ENCODE measurements around the gene ENPP3.
"Not testable (repeated sequence)": the region's sequence is repeated elsewhere in the genome, so short reads cannot be mapped to it uniquely, and the experiment has no call there.

ENPP3 gene

DNA sequence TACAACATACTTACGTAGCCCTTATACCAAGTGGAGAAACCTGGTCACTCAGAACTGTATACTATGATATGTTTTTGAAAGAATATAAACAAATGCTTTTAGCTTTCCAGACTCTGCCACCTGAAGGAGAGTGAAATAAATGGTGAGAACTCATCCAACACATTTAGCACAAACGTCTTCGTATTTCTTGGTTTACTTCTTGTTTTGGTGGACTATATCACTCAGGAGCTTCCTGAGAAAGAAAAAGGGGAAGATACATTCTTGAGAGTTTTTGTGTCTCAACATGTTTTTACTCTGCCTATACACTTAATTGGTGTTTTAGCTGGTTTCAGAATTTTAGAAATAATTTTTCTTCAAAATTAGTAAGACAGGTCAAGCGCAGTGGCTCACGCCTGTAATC, 93.2 kb downstream of the ENPP3 start:
- in situ Hi-C loops (cut with MboI; ENCODE audit: low sequenced_read_pairs), result no loop called here

DNA sequence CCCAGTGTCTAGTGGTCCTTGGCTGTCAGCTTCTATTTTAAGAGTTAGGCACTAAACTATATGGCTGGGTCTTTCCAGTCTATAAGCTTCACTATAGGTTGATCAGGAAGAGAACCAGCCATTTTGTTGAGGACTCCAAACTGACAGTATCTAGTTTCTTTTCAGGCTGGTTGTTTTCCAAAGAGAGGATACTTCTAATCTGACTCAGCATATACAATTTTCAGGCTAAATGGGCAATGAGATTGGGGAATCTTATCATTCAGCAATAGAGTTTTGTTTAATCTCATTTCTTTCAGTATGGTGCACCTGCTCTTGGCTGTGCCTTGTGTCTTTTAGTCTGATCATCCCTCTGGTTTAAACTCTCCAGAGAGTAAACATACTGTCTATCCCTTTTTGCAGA, 94.1 kb downstream of the ENPP3 start:
- in situ Hi-C loops (cut with MboI; ENCODE audit: low sequenced_read_pairs), result no loop called here

GRCh38 chr6:131733376-131734016, 96.4 kb downstream of the ENPP3 start:
- in situ Hi-C loops (cut with MboI; ENCODE audit: low sequenced_read_pairs), result no loop called here

GRCh38 chr6:131736003-131736596, 99.0 kb downstream of the ENPP3 start:
- in situ Hi-C loops (cut with MboI; ENCODE audit: low sequenced_read_pairs), result no loop called here

DNA sequence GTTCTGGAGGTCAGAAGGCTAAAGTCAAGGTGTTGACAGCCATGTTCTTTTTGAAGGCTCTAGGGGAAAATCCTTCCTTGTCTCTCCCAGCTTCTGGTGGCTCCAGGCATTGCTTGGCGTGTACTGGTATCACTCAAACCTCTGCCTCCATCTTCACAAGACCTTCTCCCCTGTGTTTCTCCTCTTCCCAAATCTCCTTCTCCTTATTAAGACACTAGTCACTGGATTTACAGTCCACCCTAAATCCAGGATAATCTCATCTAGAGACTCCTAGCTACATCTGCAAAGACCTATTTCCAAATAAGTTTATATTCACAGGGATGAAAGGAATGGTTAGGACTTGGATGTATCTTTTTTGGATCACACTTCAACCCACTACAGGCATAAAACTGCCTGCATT, 99.7 kb downstream of the ENPP3 start:
- in situ Hi-C loops (cut with MboI; ENCODE audit: low sequenced_read_pairs), result no loop called here

GRCh38 chr6:131739136-131739535, 102.0 kb downstream of the ENPP3 start:
- in situ Hi-C loops (cut with MboI; ENCODE audit: low sequenced_read_pairs), result no loop called here

DNA sequence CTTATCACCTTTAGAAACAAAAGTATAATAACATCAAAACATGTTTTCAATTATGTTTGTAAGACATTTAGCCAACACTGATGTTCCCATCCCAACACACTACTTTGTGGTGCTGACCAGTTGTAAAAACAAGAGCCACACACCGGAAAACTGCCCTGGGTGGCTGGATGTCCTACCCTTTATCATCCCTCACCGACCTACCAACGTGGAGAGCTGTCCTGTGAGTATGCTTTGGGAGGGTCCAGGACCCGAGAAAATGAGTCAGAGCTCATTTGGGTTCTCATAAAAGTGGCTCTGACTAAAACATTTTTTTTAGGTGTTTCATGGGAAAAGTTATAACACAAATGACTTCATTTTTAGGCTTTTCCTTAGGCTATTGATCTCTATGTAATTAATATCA, 103.1 kb downstream of the ENPP3 start:
- in situ Hi-C loops (cut with MboI; ENCODE audit: low sequenced_read_pairs), result no loop called here

GRCh38 chr6:131741688-131742393, 104.7 kb downstream of the ENPP3 start:
- in situ Hi-C loops (cut with MboI; ENCODE audit: low sequenced_read_pairs), result no loop called here

- in situ Hi-C loops (cut with MboI; ENCODE audit: low sequenced_read_pairs), result no loop called here
Measured at GRCh38 chr6:131744432-131745287, 107.6 kb downstream of the ENPP3 start.

DNA sequence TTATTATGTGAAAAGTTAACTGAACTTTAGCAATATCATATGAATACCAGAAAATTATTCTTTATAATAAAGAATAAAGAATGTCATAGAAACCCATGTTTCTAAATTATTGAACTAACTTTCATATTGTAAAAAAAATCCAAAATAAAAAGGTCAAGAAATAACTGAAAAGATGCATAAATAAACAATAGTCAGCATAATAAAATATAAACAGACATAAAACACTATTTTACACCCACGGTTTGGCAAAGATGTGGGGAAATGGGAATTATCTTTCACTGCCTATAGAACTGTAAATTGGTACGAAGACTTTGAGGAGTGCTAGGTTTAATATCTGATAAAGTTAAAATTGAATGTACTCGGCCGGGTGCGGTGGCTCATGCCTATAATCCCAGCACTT, 108.4 kb downstream of the ENPP3 start:
- in situ Hi-C loops (cut with MboI; ENCODE audit: low sequenced_read_pairs), result no loop called here

DNA sequence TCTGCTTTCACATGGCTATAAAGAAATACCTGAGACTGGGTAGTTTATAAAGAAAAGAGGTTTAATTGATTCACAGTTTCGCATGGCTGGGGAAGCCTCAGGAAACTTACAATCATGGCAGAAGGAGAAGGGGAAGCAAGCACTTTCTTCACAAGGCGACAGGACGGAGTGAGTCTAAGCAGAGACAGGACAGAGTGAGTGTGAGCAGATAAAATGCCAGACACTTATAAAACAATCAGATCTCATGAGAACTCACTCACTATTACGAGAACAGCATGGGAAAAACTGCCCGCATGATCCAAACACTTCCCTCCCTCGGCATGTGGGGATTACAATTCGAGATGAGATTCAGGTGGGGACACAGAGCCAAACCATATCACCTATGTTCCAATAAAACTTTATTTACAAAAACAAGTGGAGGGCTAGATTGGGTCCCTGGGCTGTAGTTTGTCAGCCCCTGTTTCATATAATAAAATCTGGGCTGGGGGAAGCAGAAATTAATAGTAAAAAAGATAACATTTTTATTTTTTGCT, 110.8 kb downstream of the ENPP3 start:
- in situ Hi-C loops (cut with MboI; ENCODE audit: low sequenced_read_pairs), result no loop called here

DNA sequence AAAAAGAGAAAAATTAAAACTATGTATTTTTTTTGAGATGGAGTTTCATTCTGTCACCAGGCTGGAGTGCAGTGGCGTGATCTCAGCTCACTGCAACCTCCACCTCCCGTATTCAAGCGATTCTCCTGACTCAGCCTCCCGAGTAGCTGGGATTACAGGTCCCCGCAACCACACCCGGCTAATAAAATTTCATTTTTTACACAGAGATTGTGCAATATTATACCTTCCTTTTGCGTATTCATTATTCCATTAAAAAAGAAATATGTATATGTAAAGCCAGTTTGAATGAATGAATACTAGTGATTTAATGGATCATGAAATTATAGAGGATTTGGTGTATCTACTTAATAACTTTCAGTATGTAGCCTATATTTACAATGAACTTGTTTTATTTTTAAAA, 111.9 kb downstream of the ENPP3 start:
- in situ Hi-C loops (cut with MboI; ENCODE audit: low sequenced_read_pairs), result no loop called here

GRCh38 chr6:131751012-131751715, 114.1 kb downstream of the ENPP3 start:
- in situ Hi-C loops (cut with MboI; ENCODE audit: low sequenced_read_pairs), result not testable (repeated sequence)

DNA sequence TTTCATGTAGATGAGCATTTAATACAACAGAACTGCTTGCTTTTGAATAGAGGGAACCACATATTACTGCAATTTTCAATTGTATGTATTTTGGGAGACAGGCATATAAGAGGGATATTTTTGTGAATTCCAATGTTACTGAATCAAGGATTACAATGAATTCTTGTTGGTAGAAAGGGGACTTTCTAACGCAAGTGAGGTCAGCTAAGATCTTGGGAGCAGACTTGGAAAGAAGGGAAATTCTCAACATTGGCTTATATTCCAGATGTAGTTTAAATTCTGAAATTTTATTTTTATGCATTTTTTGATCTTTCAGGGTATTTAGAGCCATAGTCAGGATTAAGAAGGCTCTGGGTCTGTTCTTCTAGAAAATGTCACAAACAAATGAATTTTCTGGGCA, 117.0 kb downstream of the ENPP3 start:
- in situ Hi-C loops (cut with MboI; ENCODE audit: low sequenced_read_pairs), result no loop called here

- in situ Hi-C loops (cut with MboI; ENCODE audit: low sequenced_read_pairs), result no loop called here
Measured at GRCh38 chr6:131754715-131755567, 117.8 kb downstream of the ENPP3 start.

GRCh38 chr6:131755597-131755996, 118.5 kb downstream of the ENPP3 start:
- in situ Hi-C loops (cut with MboI; ENCODE audit: low sequenced_read_pairs), result no loop called here

DNA sequence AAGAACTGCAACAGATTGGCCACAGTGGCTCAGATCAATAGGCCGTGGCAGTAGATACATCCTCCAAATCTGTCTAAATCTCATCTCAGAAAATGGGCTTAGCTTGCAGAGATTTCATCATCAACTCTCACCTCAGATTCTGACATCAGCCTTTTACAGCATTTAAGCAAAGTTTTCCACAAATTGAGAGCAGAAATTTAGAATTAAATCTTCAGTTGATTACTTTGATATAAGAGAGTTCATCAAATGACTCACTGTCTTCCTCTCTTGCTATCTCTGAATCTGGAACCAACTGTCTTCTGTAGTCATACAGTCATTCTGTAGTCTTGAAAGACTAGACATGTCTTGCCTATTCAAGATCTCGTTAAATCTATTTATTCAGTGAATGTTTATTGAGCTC, 118.9 kb downstream of the ENPP3 start:
- in situ Hi-C loops (cut with MboI; ENCODE audit: low sequenced_read_pairs), result no loop called here

GRCh38 chr6:131758920-131759319, 121.8 kb downstream of the ENPP3 start:
- in situ Hi-C loops (cut with MboI; ENCODE audit: low sequenced_read_pairs), result no loop called here

DNA sequence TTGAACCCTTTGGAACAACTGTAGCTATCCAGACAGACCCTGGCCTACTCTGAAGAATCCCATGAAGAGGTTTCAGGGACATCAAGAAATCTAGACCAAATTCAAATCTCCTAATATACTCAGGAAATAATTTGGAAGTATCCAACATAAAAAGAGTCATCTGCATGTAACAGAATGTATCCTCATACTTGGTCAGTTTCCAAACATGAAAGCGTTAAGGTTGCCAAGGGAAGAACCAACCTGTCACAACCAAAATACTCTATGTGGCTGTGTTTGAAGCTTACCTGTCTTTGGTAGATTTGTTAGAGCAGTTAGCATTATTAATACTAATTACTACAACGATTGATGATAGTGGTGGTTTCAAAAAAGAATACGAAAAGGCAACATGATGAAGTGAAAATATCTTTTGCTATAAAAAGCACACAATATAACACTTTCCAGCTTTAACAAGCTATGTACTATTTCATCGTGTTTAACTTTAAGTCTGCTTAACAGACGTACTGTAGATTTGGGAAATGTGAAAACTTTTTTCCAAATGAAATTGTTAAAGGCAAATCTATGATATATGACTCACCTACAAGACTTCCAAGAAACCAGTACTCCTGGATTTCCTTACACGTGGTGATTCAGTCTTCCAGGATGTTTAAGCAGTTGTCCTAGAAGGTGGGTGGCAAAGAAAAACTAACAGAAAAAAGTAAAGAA, 124.1 kb downstream of the ENPP3 start:
- in situ Hi-C loops (cut with MboI; ENCODE audit: low sequenced_read_pairs), result no loop called here

All from HL-60/S4 (cell line).